Mesothelial cell of epicardium (in vitro differentiated cells): ENCODE data around the gene RPS5. TPM values are rescaled to one million over a fixed set of nuclear protein-coding genes. Genes with fewer than 3 reads are reported as not detected.

Experiments used
- DNase-seq, 2 experiments: peaks; one replicate each; pipeline ENCODE4 v3.0.0; 2021; ENCODE audit warnings: low spot score in 2 of 2; ENCODE audit not compliant: unreplicated experiment in 2 of 2
- H3K27ac Mint-ChIP-seq: 2 replicates; pipeline ENCODE4 v1.8.0; 2021; ENCODE audit warnings: mixed read lengths
- H3K27me3 Mint-ChIP-seq: 2 replicates; pipeline ENCODE4 v1.8.0; 2021; ENCODE audit warnings: low read depth, mixed read lengths
- H3K36me3 Mint-ChIP-seq: 2 replicates; pipeline ENCODE4 v1.8.0; 2021; ENCODE audit warnings: mixed read lengths
- H3K4me1 Mint-ChIP-seq: 2 replicates; pipeline ENCODE4 v1.8.0; 2021; ENCODE audit warnings: mixed read lengths
- H3K4me3 Mint-ChIP-seq: 2 replicates; pipeline ENCODE4 v1.8.0; 2021; ENCODE audit warnings: mild to moderate bottlenecking, moderate library complexity, mixed read lengths
- H3K9me3 Mint-ChIP-seq: 2 replicates; pipeline ENCODE4 v1.8.0; 2021; ENCODE audit warnings: mixed read lengths
- CTCF ChIP-seq: fragments of 200-600 bp; sonication (generic); IDR thresholded peaks from one replicate; pipeline ENCODE4 v1.5.0; 2021; ENCODE audit warnings: antibody characterized with exemption; ENCODE audit not compliant: unreplicated experiment
- total RNA-seq: library from RNA; stranded (reverse); gene quantifications from 3 replicates; pipeline ENCODE4 v1.2.1, GENCODE V29; 2021

The RPS5 gene
- total RNA-seq, 1 donor from 2014 or later = 985 TPM

DNA sequence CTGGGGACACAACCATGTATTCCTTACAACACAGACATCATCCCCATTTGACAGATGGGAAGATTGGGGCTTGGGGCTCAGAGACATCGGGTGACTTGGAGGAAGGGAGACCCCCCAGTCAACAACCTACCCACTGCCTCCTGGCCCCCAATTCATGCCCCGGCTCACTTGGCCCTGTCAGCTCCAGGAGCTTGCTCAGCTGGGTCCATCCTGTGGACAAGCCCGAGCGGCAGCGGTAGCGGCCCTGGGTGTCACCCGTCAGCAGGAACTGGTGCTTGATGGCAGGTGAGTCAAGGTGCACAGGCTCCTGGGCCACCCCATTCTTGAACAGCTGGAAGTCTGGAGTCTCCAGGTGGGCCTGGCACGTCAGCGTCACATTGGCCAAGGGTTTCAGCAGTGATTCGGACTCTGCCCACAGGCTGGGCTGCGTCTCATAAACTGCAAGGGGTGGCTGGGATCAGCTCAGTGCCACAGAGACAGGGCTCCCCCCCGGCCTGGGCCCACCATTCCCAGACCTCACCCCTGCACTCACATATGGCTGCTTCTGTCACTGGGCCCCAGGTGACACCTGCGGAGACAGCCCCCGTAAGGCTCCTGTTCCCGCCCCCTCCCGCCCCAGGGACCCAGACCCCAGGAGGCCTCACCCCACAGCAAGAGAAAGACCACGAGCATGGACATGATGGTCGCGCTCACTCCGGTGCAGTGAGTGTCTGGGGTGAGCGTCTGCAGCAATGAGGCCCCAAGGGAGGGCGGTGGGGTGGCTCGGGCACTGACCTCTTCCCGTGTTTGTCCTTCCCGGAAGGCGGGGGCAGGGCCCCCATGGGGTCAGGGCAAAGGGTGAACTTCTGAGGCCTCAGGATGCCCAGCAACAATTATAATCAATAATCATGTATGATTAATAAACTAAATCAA is 34.1 kb upstream of the RPS5 start, which contains the start of gene A1BG:
Gene A1BG (minus strand): TSS at position 733 of the 912 bp plus-strand sequence. CDS start 55 bp downstream, at position 678.
- peaks cover 8% of the 10 kb centered on the region for H3K27me3 Mint-ChIP-seq
- no peak within 1 kb of the TSS for H3K4me3 Mint-ChIP-seq
- H3K9me3 Mint-ChIP-seq = no peaks in the 10 kb centered on the region
- peaks cover 2% of the 10 kb centered on the region for H3K4me1 Mint-ChIP-seq
- no peak within 1 kb of the TSS for H3K27ac Mint-ChIP-seq
- H3K36me3 Mint-ChIP-seq = peaks cover 4% of the 10 kb centered on the region
- TF ChIP-seq CTCF = no peak
- DNase-seq = no peak

- Mint-ChIP-seq H3K27ac (no peak overlapping the region), H3K4me1 (no peaks in the 10 kb centered on the region), H3K4me3 (no peak overlapping the region), H3K36me3 (peaks cover 4% of the 10 kb centered on the region), H3K27me3 (peaks cover 1% of the 10 kb centered on the region), H3K9me3 (no peaks in the 10 kb centered on the region)
- no peak for DNase-seq
- TF ChIP-seq CTCF = no peak
These were observed 33.2 kb upstream of the RPS5 start for GRCh38 chr19:58353717-58354477.

DNA sequence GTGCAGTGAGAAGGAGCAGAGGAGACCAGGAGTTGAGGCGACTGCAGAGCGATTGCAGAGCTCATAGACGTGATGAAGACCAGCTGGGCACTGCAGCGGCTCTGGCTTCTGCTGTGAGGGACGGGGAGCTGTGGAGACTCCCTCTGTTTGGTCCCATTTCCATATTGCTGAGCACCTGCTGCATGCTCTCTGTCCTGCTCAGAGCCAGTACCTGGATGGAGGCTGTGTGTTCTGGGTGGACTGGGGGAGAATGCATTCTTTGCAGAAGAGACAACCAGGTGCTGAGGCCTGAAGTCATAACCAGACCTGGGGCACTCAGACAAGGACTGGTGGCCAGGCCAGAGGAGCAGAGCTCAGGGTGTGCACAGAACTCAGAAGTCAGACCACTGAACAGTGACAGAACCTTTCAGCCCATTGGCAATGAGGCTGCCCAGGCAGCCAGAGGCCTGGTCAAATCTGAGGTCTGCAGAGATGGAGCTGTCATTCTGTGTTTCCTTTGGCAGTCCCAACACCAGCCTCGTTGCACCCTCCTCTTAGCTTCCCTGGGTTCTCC is 32.5 kb upstream of the RPS5 start:
- TF ChIP-seq CTCF = no peak
- no peaks in the 10 kb centered on the region for H3K27me3 Mint-ChIP-seq
- peaks cover 2% of the 10 kb centered on the region for H3K36me3 Mint-ChIP-seq
- no peak overlapping the region for H3K4me3 Mint-ChIP-seq
- no peaks in the 10 kb centered on the region for H3K4me1 Mint-ChIP-seq
- no peak for DNase-seq
- H3K27ac Mint-ChIP-seq = no peak overlapping the region
- no peaks in the 10 kb centered on the region for H3K9me3 Mint-ChIP-seq

GRCh38 chr19:58355215-58355796 is 31.8 kb upstream of the RPS5 start:
- no peak overlapping the region for H3K27ac Mint-ChIP-seq
- H3K4me1 Mint-ChIP-seq = no peaks in the 10 kb centered on the region
- no peak overlapping the region for H3K4me3 Mint-ChIP-seq
- no peaks in the 10 kb centered on the region for H3K27me3 Mint-ChIP-seq
- no peaks in the 10 kb centered on the region for H3K9me3 Mint-ChIP-seq
- no peaks in the 10 kb centered on the region for H3K36me3 Mint-ChIP-seq
- DNase-seq = no peak
- no peak for TF ChIP-seq CTCF

- TF ChIP-seq CTCF = no peak
- no peaks in the 10 kb centered on the region for H3K9me3 Mint-ChIP-seq
- no peak overlapping the region for H3K4me3 Mint-ChIP-seq
- H3K36me3 Mint-ChIP-seq = no peaks in the 10 kb centered on the region
- no peak for DNase-seq
- no peak overlapping the region for H3K27ac Mint-ChIP-seq
- no peaks in the 10 kb centered on the region for H3K27me3 Mint-ChIP-seq
- H3K4me1 Mint-ChIP-seq = no peaks in the 10 kb centered on the region
These were observed 30.9 kb upstream of the RPS5 start for GRCh38 chr19:58355908-58356765.
